ENCODE data around the gene LYPD8. TPM values are rescaled to one million over a fixed set of nuclear protein-coding genes. Genes with fewer than 3 reads are reported as not detected.

LYPD8 gene
- total RNA-seq, 4 donors from 2014 or later: not detected

- no peak overlapping the region for H3K4me3 ChIP-seq
- no peaks in the 10 kb centered on the region for H3K36me3 ChIP-seq
- H3K27ac ChIP-seq: no peak overlapping the region
- intact Hi-C loops (cut with DNase I): no loop called here
- no peak for DNase-seq
- no peaks in the 10 kb centered on the region for H3K4me1 ChIP-seq
- H3K9me3 ChIP-seq: no peaks in the 10 kb centered on the region
- 86% methylated on average over 2 to 3 of the region's 10 CpGs for WGBS, 2 donors
- H3K27me3 ChIP-seq: no peaks in the 10 kb centered on the region
- no peak for TF ChIP-seq POLR2A (IDR thresholded peaks at IDR 0.05)
- no peak for TF ChIP-seq CTCF (IDR thresholded peaks at IDR 0.05)
These were observed 7.3 kb downstream of the LYPD8 start for GRCh38 chr1:248748211-248748610.

- WGBS, 2 donors: 85 to 89% methylated on average over 5 to 6 of the region's 7 CpGs
- intact Hi-C loops (cut with DNase I): no loop called here
- no peak for TF ChIP-seq POLR2A (IDR thresholded peaks at IDR 0.05)
- no peak for TF ChIP-seq CTCF (IDR thresholded peaks at IDR 0.05)
- Histone ChIP-seq H3K4me1 (no peaks in the 10 kb centered on the region), H3K27me3 (no peaks in the 10 kb centered on the region), H3K4me3 (no peak overlapping the region), H3K27ac (no peak overlapping the region), H3K36me3 (no peaks in the 10 kb centered on the region), H3K9me3 (no peaks in the 10 kb centered on the region)
- DNase-seq: no peak
These were observed 14.7 kb downstream of the LYPD8 start for GRCh38 chr1:248740876-248741275.

GRCh38 chr1:248739572-248740205, 15.9 kb downstream of the LYPD8 start:
- no peak overlapping the region for H3K4me3 ChIP-seq
- intact Hi-C loops (cut with DNase I): no loop called here
- no peaks in the 10 kb centered on the region for H3K9me3 ChIP-seq
- DNase-seq: no peak
- 57 to 70% methylated on average over 11 to 14 of the region's 16 CpGs for WGBS, 2 donors
- H3K36me3 ChIP-seq: no peaks in the 10 kb centered on the region
- no peak for TF ChIP-seq CTCF (IDR thresholded peaks at IDR 0.05)
- TF ChIP-seq POLR2A (IDR thresholded peaks at IDR 0.05): no peak
- no peaks in the 10 kb centered on the region for H3K4me1 ChIP-seq
- no peaks in the 10 kb centered on the region for H3K27me3 ChIP-seq
- H3K27ac ChIP-seq: no peak overlapping the region

GRCh38 chr1:248737457-248737856, 18.1 kb downstream of the LYPD8 start:
- TF ChIP-seq CTCF (IDR thresholded peaks at IDR 0.05) (no peak), POLR2A (IDR thresholded peaks at IDR 0.05) (no peak)
- H3K9me3 ChIP-seq: no peaks in the 10 kb centered on the region
- intact Hi-C loops (cut with DNase I): no loop called here
- H3K4me3 ChIP-seq: no peak overlapping the region
- WGBS, 2 donors: 64 to 66% methylated on average over 6 of the region's 6 CpGs
- no peaks in the 10 kb centered on the region for H3K36me3 ChIP-seq
- no peak overlapping the region for H3K27ac ChIP-seq
- no peaks in the 10 kb centered on the region for H3K27me3 ChIP-seq
- no peak for DNase-seq
- H3K4me1 ChIP-seq: no peaks in the 10 kb centered on the region

GRCh38 chr1:248736977-248737376, 18.6 kb downstream of the LYPD8 start:
- WGBS, 2 donors: 48 to 54% methylated on average over 2 to 3 of the region's 4 CpGs
- H3K27me3 ChIP-seq: no peaks in the 10 kb centered on the region
- no peaks in the 10 kb centered on the region for H3K4me1 ChIP-seq
- no peaks in the 10 kb centered on the region for H3K36me3 ChIP-seq
- no peak for DNase-seq
- no peak overlapping the region for H3K4me3 ChIP-seq
- TF ChIP-seq POLR2A (IDR thresholded peaks at IDR 0.05) (no peak), CTCF (IDR thresholded peaks at IDR 0.05) (no peak)
- no peaks in the 10 kb centered on the region for H3K9me3 ChIP-seq
- no peak overlapping the region for H3K27ac ChIP-seq
- intact Hi-C loops (cut with DNase I): no loop called here
